Tibial nerve (tissue), 4 donors: ENCODE measurements around the gene RPL26. TPM values are rescaled to one million over a fixed set of nuclear protein-coding genes. Genes with fewer than 3 reads are reported as not detected.

Source experiments
- DNase-seq, 2 donors: peaks; one replicate each; pipeline ENCODE4 v3.0.0-alpha.2; 2019; ENCODE audit warnings: low spot score in 2 of 2
- H3K27ac ChIP-seq, 4 donors: fragments of 200-600 bp; sonication (generic) in 3 of 4; one replicate each; pipeline ENCODE4 v1.5.1; 2017 to 2019; ENCODE audit warnings: mild to moderate bottlenecking in 1 of 4
- H3K27me3 ChIP-seq, 2 donors: fragments of 200-600 bp; sonication (generic) in 1 of 2; one replicate each; pipeline versions ENCODE4 v1.5.1 to v1.6.0; 2017 to 2019
- H3K36me3 ChIP-seq, 3 donors: fragments of 200-600 bp; sonication (generic); one replicate each; pipeline ENCODE4 v1.5.1; 2018 to 2019
- H3K4me1 ChIP-seq, 4 donors: fragments of 200-600 bp; sonication (generic) in 3 of 4; one replicate each; pipeline ENCODE4 v1.5.1; 2017 to 2019
- H3K4me3 ChIP-seq, 4 donors: fragments of 200-600 bp; sonication (generic) in 3 of 4; one replicate each; pipeline ENCODE4 v1.5.1; 2017 to 2019; ENCODE audit warnings: mild to moderate bottlenecking in 1 of 4, moderate library complexity in 1 of 4
- H3K9me3 ChIP-seq, 4 donors: fragments of 200-600 bp; sonication (generic) in 3 of 4; one replicate each; pipeline ENCODE4 v1.5.1; 2017 to 2019
- CTCF ChIP-seq, 5 experiments: fragments of 200-600 bp in 3 of 5; fragments of 450-650 bp in 2 of 5; sonication (generic) in 3 of 5; IDR thresholded peaks; one replicate each; pipeline ENCODE4 v1.5.1; 2016 to 2019; ENCODE audit warnings: antibody characterized with exemption in 5 of 5, mild to moderate bottlenecking in 3 of 5, moderate library complexity in 2 of 5
- EP300 ChIP-seq, 2 donors: sonication (generic); formaldehyde crosslinking; IDR thresholded peaks; one replicate each; pipeline ENCODE4 v1.6.1; 2017; ENCODE audit warnings: antibody characterized with exemption in 2 of 2, mild to moderate bottlenecking in 1 of 2
- POLR2A ChIP-seq, 2 donors: fragments of 450-650 bp; IDR thresholded peaks; one replicate each; pipeline ENCODE4 v1.6.1; 2017; ENCODE audit warnings: antibody characterized with exemption in 2 of 2, mild to moderate bottlenecking in 2 of 2, moderate library complexity in 2 of 2
- WGBS, 2 donors: methylation state at CpG; one replicate each; pipeline ENCODE4 v1.1.5; 2018; 5-methylcytosine and 5-hydroxymethylcytosine counted together
- total RNA-seq, 4 donors: library from RNA; depleted of rRNA; stranded (reverse); fragments of >200 nt; gene quantifications; one replicate each; pipeline ENCODE4 v1.1.0, GENCODE V29; 2016

RPL26 gene
- total RNA-seq, 4 donors from 2014 or later: 2,635 to 3,277 (median 2,694) TPM

GRCh38 chr17:8345951-8346665, 36.9 kb downstream of the RPL26 start:
- no peak overlapping the region for H3K4me3 ChIP-seq
- 79 to 82% methylated on average over 5 of the region's 5 CpGs for WGBS, 2 donors
- no peak overlapping the region for H3K27ac ChIP-seq
- DNase-seq: no peak
- no peaks in the 10 kb centered on the region for H3K36me3 ChIP-seq
- H3K9me3 ChIP-seq: no peaks in the 10 kb centered on the region
- peaks cover 0 to 10% of the 10 kb centered on the region in 2 donors for H3K27me3 ChIP-seq
- TF ChIP-seq CTCF (IDR thresholded peaks at IDR 0.05): no peak
- TF ChIP-seq EP300 (IDR thresholded peaks at IDR 0.05): no peak
- TF ChIP-seq POLR2A (IDR thresholded peaks at IDR 0.05): no peak
- no peaks in the 10 kb centered on the region for H3K4me1 ChIP-seq

- 70% methylated on average over 6 of the region's 6 CpGs for WGBS, 2 donors
- Histone ChIP-seq H3K4me1 (no peaks in the 10 kb centered on the region), H3K9me3 (no peaks in the 10 kb centered on the region), H3K27ac (no peak overlapping the region), H3K27me3 (peaks cover 0 to 10% of the 10 kb centered on the region in 2 donors), H3K36me3 (no peaks in the 10 kb centered on the region), H3K4me3 (no peak overlapping the region)
- no peak for DNase-seq
- TF ChIP-seq POLR2A (IDR thresholded peaks at IDR 0.05) (no peak), CTCF (IDR thresholded peaks at IDR 0.05) (no peak), EP300 (IDR thresholded peaks at IDR 0.05) (no peak)
Measured at GRCh38 chr17:8345052-8345690, 37.8 kb downstream of the RPL26 start.

- TF ChIP-seq CTCF (IDR thresholded peaks at IDR 0.05) (no peak), EP300 (IDR thresholded peaks at IDR 0.05) (no peak), POLR2A (IDR thresholded peaks at IDR 0.05) (no peak)
- Histone ChIP-seq H3K36me3 (no peaks in the 10 kb centered on the region), H3K27me3 (peaks cover 0 to 7% of the 10 kb centered on the region in 2 donors), H3K27ac (no peak overlapping the region), H3K4me3 (no peak overlapping the region), H3K4me1 (no peaks in the 10 kb centered on the region), H3K9me3 (no peaks in the 10 kb centered on the region)
- WGBS, 2 donors: 40 to 46% methylated on average over 4 of the region's 4 CpGs
- DNase-seq: no peak
Measured at GRCh38 chr17:8341456-8341855, 41.5 kb downstream of the RPL26 start.

GRCh38 chr17:8339540-8339939, 43.5 kb downstream of the RPL26 start, which contains the start of gene ODF4:
TSS of gene ODF4 (plus strand) at chr17:8339840. CDS start at chr17:8340052, 212 bp downstream.
- no peak for TF ChIP-seq EP300 (IDR thresholded peaks at IDR 0.05)
- TF ChIP-seq CTCF (IDR thresholded peaks at IDR 0.05): no peak
- TF ChIP-seq POLR2A (IDR thresholded peaks at IDR 0.05): no peak
- H3K9me3 ChIP-seq: no peaks in the 10 kb centered on the region
- H3K27ac ChIP-seq: no peak within 1 kb of the TSS
- no peaks in the 10 kb centered on the region for H3K27me3 ChIP-seq
- no peak for DNase-seq
- H3K4me3 ChIP-seq: no peak within 1 kb of the TSS
- 65 to 78% methylated on average over 2 of the region's 2 CpGs for WGBS, 2 donors
- no peaks in the 10 kb centered on the region for H3K4me1 ChIP-seq
- no peaks in the 10 kb centered on the region for H3K36me3 ChIP-seq

- Histone ChIP-seq H3K36me3 (no peaks in the 10 kb centered on the region), H3K27ac (no peak overlapping the region), H3K4me1 (no peaks in the 10 kb centered on the region), H3K9me3 (no peaks in the 10 kb centered on the region), H3K4me3 (no peak overlapping the region), H3K27me3 (no peaks in the 10 kb centered on the region)
- no peak for TF ChIP-seq POLR2A (IDR thresholded peaks at IDR 0.05)
- no peak for TF ChIP-seq EP300 (IDR thresholded peaks at IDR 0.05)
- TF ChIP-seq CTCF (IDR thresholded peaks at IDR 0.05): no peak
- no peak for DNase-seq
- WGBS, 2 donors: 67 to 68% methylated on average over 5 of the region's 5 CpGs
Measured at GRCh38 chr17:8338753-8339140, 44.2 kb downstream of the RPL26 start.
